ENCODE data around the gene DCD. TPM values are rescaled to one million over a fixed set of nuclear protein-coding genes. Genes with fewer than 3 reads are reported as not detected.

DCD gene
- total RNA-seq, 1 experiment from 2014 or later, result not detected

DNA sequence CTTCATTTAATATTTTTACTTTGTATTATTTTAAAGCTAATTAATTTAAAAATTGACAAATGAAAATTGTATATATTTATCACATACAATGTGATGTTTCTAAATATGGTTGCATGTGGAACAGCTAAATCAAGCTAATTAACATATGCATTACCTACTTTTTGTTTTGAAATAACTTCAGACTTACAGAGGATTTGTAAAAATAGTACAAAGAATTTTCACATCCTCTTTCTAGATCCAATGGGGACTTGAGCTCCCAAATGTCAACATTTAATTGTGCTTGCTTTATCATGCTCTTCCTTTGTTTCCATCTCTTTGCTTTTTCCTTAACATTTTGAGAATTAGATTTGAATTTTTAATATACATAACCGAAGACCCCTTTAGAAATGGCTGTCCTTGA is 6.6 kb downstream of the DCD start:
- no peak overlapping the region for H3K4me3 Mint-ChIP-seq
- H3K27ac ChIP-seq (ENCODE audit: insufficient read length, low read depth, low read length), result no peak overlapping the region
- H3K36me3 Mint-ChIP-seq (ENCODE audit: insufficient read depth in 1 of 3, low read depth in 3 of 3), result no peaks in the 10 kb centered on the region; a peak in 1 of 7 replicates
- no peak overlapping the region for H4K5ac ChIP-seq (ENCODE audit: insufficient read length, low read depth, low read length)
- H3K23ac ChIP-seq (ENCODE audit: insufficient read length, low read depth, low read length), result no peak overlapping the region
- H3K4me2 ChIP-seq (ENCODE audit: insufficient read depth, insufficient read length, low read length), result no peak overlapping the region
- TF ChIP-seq, protein P1, sequence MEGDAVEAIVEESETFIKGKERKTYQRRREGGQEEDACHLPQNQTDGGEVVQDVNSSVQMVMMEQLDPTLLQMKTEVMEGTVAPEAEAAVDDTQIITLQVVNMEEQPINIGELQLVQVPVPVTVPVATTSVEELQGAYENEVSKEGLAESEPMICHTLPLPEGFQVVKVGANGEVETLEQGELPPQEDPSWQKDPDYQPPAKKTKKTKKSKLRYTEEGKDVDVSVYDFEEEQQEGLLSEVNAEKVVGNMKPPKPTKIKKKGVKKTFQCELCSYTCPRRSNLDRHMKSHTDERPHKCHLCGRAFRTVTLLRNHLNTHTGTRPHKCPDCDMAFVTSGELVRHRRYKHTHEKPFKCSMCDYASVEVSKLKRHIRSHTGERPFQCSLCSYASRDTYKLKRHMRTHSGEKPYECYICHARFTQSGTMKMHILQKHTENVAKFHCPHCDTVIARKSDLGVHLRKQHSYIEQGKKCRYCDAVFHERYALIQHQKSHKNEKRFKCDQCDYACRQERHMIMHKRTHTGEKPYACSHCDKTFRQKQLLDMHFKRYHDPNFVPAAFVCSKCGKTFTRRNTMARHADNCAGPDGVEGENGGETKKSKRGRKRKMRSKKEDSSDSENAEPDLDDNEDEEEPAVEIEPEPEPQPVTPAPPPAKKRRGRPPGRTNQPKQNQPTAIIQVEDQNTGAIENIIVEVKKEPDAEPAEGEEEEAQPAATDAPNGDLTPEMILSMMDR (conservative IDR thresholded peaks at IDR 0.05), result no peak
- H4K91ac ChIP-seq (ENCODE audit: insufficient read length, low read depth, low read length), result no peak overlapping the region
- no peaks in the 10 kb centered on the region for H3K27me3 ChIP-seq (ENCODE audit: insufficient read depth, low read length)
- H3K4me1 ChIP-seq (ENCODE audit: insufficient read depth, low read length), result no peaks in the 10 kb centered on the region
- no CpG with 5 or more reads among the region's 1 CpG for WGBS (ENCODE audit: extremely low coverage, insufficient read length, low lambda C conversion rate)
- no peak overlapping the region for H4K8ac ChIP-seq (replicated peaks; ENCODE audit: insufficient read length, low read depth, low read length)
- H2BK15ac ChIP-seq (ENCODE audit: low read depth, low read length), result no peak overlapping the region
- no peak overlapping the region for H2BK120ac ChIP-seq (ENCODE audit: low read depth, low read length, poor library complexity, severe bottlenecking)
- H3K4ac ChIP-seq (ENCODE audit: low read depth, low read length), result no peak overlapping the region
- H2BK20ac ChIP-seq (ENCODE audit: low read depth, low read length, poor library complexity, severe bottlenecking), result no peak overlapping the region
- H3K27me3 Mint-ChIP-seq (ENCODE audit: low read depth), result peaks cover 35% of the 10 kb centered on the region
- no peaks in the 10 kb centered on the region for H4K20me1 ChIP-seq (ENCODE audit: control insufficient read depth, insufficient read depth, insufficient read length)
- no peak overlapping the region for H3T11ph ChIP-seq (ENCODE audit: low read length)
- no peak overlapping the region for H3K18ac ChIP-seq (ENCODE audit: insufficient read length, low read depth, low read length)
- no peak overlapping the region for H3K27ac Mint-ChIP-seq
- H2BK5ac ChIP-seq (ENCODE audit: insufficient read length, low read length), result no peak overlapping the region
- no peaks in the 10 kb centered on the region for H3K23me2 ChIP-seq (ENCODE audit: insufficient read length, low read depth, low read length, poor library complexity, severe bottlenecking)
- H3K9me3 ChIP-seq (ENCODE audit: control insufficient read depth, low read depth, low read length), result no peaks in the 10 kb centered on the region
- H3K79me1 ChIP-seq (ENCODE audit: insufficient read depth, low read depth, low read length, poor library complexity, severe bottlenecking), result no peaks in the 10 kb centered on the region
- H2AFZ ChIP-seq (ENCODE audit: low read length), result no peak overlapping the region
- no peak for DNase-seq
- H3K14ac ChIP-seq (ENCODE audit: insufficient read depth, low read length), result no peak overlapping the region
- H2BK12ac ChIP-seq (ENCODE audit: insufficient read length, low read depth, low read length), result no peak overlapping the region
- H3K4me1 Mint-ChIP-seq, result no peaks in the 10 kb centered on the region
- no peaks in the 10 kb centered on the region for H3K79me2 ChIP-seq (ENCODE audit: insufficient read depth, low read length)
- H3K9me3 Mint-ChIP-seq, result no peaks in the 10 kb centered on the region
- H3K9ac ChIP-seq (ENCODE audit: extremely low read depth, insufficient read length, low read length), result no peak overlapping the region
- no peak overlapping the region for H2AK5ac ChIP-seq (ENCODE audit: insufficient read length, low read length)
- H3K56ac ChIP-seq (ENCODE audit: insufficient read length, low read depth, low read length), result no peak overlapping the region
